OCI-LY3 (cell line): ENCODE measurements around the gene THOC5.

Experiments used
- CTCF ChIP-seq: fragments of 200-600, 300-600 bp; sonication (generic); IDR thresholded peaks from 2 replicates; pipeline ENCODE4 v1.5.1; 2014; ENCODE audit warnings: antibody characterized with exemption, low read length, low read depth
- EZH2phosphoT487 ChIP-seq: fragments of 200-600 bp; shearing (Covaris generic); IDR thresholded peaks from 2 replicates; pipeline ENCODE4 v1.6.1; 2018; ENCODE audit warnings: antibody characterized with exemption, mixed run types, low read depth

- TF ChIP-seq CTCF (no peak), EZH2phosphoT487 (no peak)
Measured at GRCh38 chr22:29570456-29570855, 16.9 kb upstream of the THOC5 start.
